ENCODE data around the gene ZNF322. TPM values are rescaled to one million over a fixed set of nuclear protein-coding genes. Genes with fewer than 3 reads are reported as not detected.

The ZNF322 gene
- total RNA-seq, 1 experiment from 2014 or later: 22.5 TPM

GRCh38 chr6:26604797-26605196 is 54.7 kb downstream of the ZNF322 start:
- no peaks in the 10 kb centered on the region for H3K4me1 ChIP-seq
- no peak for DNase-seq
- H3K36me3 ChIP-seq (ENCODE audit: control insufficient read depth, insufficient read depth, low read length): no peaks in the 10 kb centered on the region
- BruUV-seq (replicated peaks): no TSS peak
- no peaks in the 10 kb centered on the region for H3K4me1 Mint-ChIP-seq (ENCODE audit: low read depth, unreplicated experiment)
- H3K36me3 Mint-ChIP-seq (ENCODE audit: insufficient read depth, unreplicated experiment): no peaks in the 10 kb centered on the region
- no peaks in the 10 kb centered on the region for H3K9me3 Mint-ChIP-seq (ENCODE audit: unreplicated experiment)
- no peaks in the 10 kb centered on the region for H3K27me3 ChIP-seq (replicated peaks; ENCODE audit: control insufficient read depth, insufficient read depth, low read length)
- ChIA-PET CTCF (no interaction called here), POLR2A (no interaction called here)
- H3K4me3 ChIP-seq (ENCODE audit: low read depth, low read length): no peak overlapping the region
- H3K27ac Mint-ChIP-seq (ENCODE audit: unreplicated experiment): no peak overlapping the region
- intact Hi-C loops (cut with micrococcal nuclease; ENCODE audit: unreplicated experiment): no loop called here
- H3K27me3 Mint-ChIP-seq (ENCODE audit: insufficient read depth, unreplicated experiment): no peaks in the 10 kb centered on the region
- no peak overlapping the region for H3K4me3 Mint-ChIP-seq (ENCODE audit: unreplicated experiment)
- TF ChIP-seq, protein P1, sequence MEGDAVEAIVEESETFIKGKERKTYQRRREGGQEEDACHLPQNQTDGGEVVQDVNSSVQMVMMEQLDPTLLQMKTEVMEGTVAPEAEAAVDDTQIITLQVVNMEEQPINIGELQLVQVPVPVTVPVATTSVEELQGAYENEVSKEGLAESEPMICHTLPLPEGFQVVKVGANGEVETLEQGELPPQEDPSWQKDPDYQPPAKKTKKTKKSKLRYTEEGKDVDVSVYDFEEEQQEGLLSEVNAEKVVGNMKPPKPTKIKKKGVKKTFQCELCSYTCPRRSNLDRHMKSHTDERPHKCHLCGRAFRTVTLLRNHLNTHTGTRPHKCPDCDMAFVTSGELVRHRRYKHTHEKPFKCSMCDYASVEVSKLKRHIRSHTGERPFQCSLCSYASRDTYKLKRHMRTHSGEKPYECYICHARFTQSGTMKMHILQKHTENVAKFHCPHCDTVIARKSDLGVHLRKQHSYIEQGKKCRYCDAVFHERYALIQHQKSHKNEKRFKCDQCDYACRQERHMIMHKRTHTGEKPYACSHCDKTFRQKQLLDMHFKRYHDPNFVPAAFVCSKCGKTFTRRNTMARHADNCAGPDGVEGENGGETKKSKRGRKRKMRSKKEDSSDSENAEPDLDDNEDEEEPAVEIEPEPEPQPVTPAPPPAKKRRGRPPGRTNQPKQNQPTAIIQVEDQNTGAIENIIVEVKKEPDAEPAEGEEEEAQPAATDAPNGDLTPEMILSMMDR (IDR thresholded peaks at IDR 0.05; ENCODE audit: insufficient read depth in 1 of 2, low read depth in 1 of 2, low read length in 1 of 2, severe bottlenecking in 1 of 2, unreplicated experiment in 1 of 2): no peak
- no peaks in the 10 kb centered on the region for H3K9me3 ChIP-seq

DNA sequence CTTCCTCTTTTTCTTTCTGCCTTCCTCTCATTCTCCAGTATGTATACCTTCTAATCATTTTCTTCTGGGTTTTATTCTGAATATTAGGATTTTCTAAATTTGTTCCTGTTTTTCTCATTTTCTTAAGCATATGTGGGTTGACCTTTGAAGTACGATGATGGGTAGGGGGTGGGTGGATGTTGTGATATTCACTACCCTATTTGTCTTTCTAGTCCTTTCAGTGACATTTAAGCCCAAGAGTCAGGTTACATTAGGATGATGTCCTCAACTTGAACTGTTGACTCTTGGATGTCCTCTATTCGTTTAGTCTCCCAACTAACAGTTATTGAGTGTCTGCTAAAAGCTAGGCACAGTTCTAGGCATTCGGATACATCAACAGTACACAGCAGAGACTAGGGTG is 55.5 kb downstream of the ZNF322 start:
- Mint-ChIP-seq H3K4me1 (ENCODE audit: low read depth, unreplicated experiment) (no peaks in the 10 kb centered on the region), H3K36me3 (ENCODE audit: insufficient read depth, unreplicated experiment) (no peaks in the 10 kb centered on the region), H3K27me3 (ENCODE audit: insufficient read depth, unreplicated experiment) (no peaks in the 10 kb centered on the region), H3K9me3 (ENCODE audit: unreplicated experiment) (no peaks in the 10 kb centered on the region), H3K27ac (ENCODE audit: unreplicated experiment) (no peak overlapping the region), H3K4me3 (ENCODE audit: unreplicated experiment) (no peak overlapping the region)
- no peak for DNase-seq
- no peaks in the 10 kb centered on the region for H3K36me3 ChIP-seq (ENCODE audit: control insufficient read depth, insufficient read depth, low read length)
- ChIA-PET POLR2A (no interaction called here), CTCF (no interaction called here)
- H3K27me3 ChIP-seq (replicated peaks; ENCODE audit: control insufficient read depth, insufficient read depth, low read length): no peaks in the 10 kb centered on the region
- BruUV-seq (replicated peaks): no TSS peak
- intact Hi-C loops (cut with micrococcal nuclease; ENCODE audit: unreplicated experiment): no loop called here
- H3K4me3 ChIP-seq (ENCODE audit: low read depth, low read length): no peak overlapping the region
- TF ChIP-seq, protein P1 (IDR thresholded peaks at IDR 0.05; ENCODE audit: insufficient read depth in 1 of 2, low read depth in 1 of 2, low read length in 1 of 2, severe bottlenecking in 1 of 2, unreplicated experiment in 1 of 2): no peak
- no peaks in the 10 kb centered on the region for H3K9me3 ChIP-seq
- no peaks in the 10 kb centered on the region for H3K4me1 ChIP-seq

DNA sequence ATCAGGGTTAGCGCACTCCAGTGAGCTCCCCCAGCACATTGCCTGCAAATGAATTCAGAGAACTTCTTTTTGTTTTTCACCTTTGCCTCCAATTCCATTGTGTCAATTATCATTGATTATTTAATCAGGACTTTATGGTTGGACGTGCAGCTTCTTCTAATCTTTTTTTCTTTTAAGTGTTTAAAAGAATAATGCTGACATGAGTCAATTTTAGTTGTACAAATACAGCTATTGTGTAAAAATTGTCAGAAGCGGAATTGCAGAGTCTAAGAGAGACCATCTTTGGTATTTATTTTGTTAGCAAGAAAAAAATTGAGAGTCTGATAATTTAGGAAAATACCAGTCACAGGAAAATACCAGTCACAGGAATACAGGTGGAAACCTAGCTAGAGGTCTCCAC is 57.3 kb downstream of the ZNF322 start:
- Mint-ChIP-seq H3K9me3 (ENCODE audit: unreplicated experiment) (no peaks in the 10 kb centered on the region), H3K27ac (ENCODE audit: unreplicated experiment) (no peak overlapping the region), H3K36me3 (ENCODE audit: insufficient read depth, unreplicated experiment) (peaks cover 5% of the 10 kb centered on the region), H3K27me3 (ENCODE audit: insufficient read depth, unreplicated experiment) (no peaks in the 10 kb centered on the region), H3K4me1 (ENCODE audit: low read depth, unreplicated experiment) (no peaks in the 10 kb centered on the region), H3K4me3 (ENCODE audit: unreplicated experiment) (no peak overlapping the region)
- TF ChIP-seq, protein P1 (IDR thresholded peaks at IDR 0.05; ENCODE audit: insufficient read depth in 1 of 2, low read depth in 1 of 2, low read length in 1 of 2, severe bottlenecking in 1 of 2, unreplicated experiment in 1 of 2): no peak
- no TSS peak for BruUV-seq (replicated peaks)
- H3K9me3 ChIP-seq: no peaks in the 10 kb centered on the region
- POLR2A ChIA-PET: no interaction called here
- CTCF ChIA-PET: no interaction called here
- no peaks in the 10 kb centered on the region for H3K4me1 ChIP-seq
- H3K4me3 ChIP-seq (ENCODE audit: low read depth, low read length): no peak overlapping the region
- H3K27me3 ChIP-seq (replicated peaks; ENCODE audit: control insufficient read depth, insufficient read depth, low read length): no peaks in the 10 kb centered on the region
- no peaks in the 10 kb centered on the region for H3K36me3 ChIP-seq (ENCODE audit: control insufficient read depth, insufficient read depth, low read length)
- no peak for DNase-seq
- intact Hi-C loops (cut with micrococcal nuclease; ENCODE audit: unreplicated experiment): no loop called here
